NB4 (cell line): Measurements from ENCODE around the gene BRICD5.
A peak's percentile ranks its signal among the peaks of the same experiment; 100 is the strongest.
"Not testable (repeated sequence)": the region's sequence is repeated elsewhere in the genome, so short reads cannot be mapped to it uniquely, and the experiment has no call there.

ENCODE experiments used
- DNase-seq: peaks from one replicate; pipeline ENCODE4 v3.0.0; 2010; ENCODE audit warnings: low read depth
- H3K4me3 ChIP-seq: one replicate; pipeline ENCODE4 v1.5.1; 2011; ENCODE audit warnings: mild to moderate bottlenecking, low read depth, low read length, moderate library complexity
- MYC ChIP-seq: IDR thresholded peaks from 2 replicates; pipeline ENCODE4 v1.6.1; 2011; ENCODE audit warnings: low read depth, low read length
- POLR2A ChIP-seq: IDR thresholded peaks from 2 replicates; pipeline ENCODE4 v1.6.1; 2011; ENCODE audit warnings: mild to moderate bottlenecking; ENCODE audit not compliant: insufficient read length; ENCODE audit errors: extremely low read depth
- TF ChIP-seq, protein P1 (sequence below): IDR thresholded peaks from 2 replicates; pipeline ENCODE4 v1.6.1; 2011; ENCODE audit warnings: low read depth, low read length
- TF ChIP-seq, protein P2 (sequence below): IDR thresholded peaks from one replicate; pipeline ENCODE4 v1.5.1; 2012; ENCODE audit warnings: low read depth, low read length

BRICD5 gene

DNA sequence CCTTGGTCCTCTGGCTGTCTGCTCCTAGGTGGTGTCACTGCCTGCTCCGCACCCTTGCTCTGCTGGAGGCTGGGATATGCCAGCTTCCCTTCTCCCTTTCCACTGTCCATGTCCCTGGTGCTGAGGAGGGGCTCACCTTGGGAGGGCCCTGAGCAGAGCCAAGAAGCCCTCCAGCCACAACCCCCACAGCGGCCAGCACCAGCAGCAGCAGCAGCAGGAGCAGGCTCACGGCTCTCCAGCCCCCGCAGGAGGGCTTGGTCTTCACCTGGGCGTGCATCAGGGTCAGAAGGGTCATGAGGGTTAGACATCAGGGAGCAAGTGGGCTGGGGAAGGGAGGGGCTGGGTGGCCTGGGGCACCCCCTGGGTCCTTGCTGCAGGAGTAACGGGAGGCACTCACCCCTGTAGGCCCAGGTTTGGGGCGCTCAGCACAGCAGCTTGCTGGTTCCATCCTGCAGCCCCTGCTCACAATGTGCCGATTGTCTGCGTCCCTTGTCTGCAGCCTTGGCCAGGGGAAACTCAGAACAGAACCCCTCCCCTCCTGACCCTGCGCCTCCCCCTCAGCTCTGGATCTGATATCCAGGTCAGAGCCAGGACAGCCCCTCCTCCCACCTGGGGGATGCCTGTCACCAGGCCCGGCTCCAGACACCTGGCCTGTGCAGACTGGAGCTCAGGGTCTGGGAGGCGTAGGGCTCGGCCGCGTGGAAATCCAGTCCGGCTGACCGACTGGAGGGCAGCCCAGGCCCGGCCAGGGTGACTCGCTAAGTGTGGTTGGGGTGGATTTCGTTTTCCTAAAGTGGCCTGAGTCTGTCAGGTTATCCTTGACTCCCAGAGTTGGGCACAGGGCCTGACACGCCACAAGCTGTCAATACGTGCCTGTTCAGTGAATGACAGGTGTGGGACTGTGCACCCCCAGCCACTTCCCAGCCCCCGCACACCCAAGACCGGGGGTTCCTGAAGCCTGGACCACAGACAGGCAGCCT, at the start of gene BRICD5:
TSS of gene BRICD5 (minus strand) at position 478 of the 980 bp plus-strand sequence. CDS start at position 448, 30 bp downstream.
- DNase-seq: no peak
- TF ChIP-seq, protein P1, sequence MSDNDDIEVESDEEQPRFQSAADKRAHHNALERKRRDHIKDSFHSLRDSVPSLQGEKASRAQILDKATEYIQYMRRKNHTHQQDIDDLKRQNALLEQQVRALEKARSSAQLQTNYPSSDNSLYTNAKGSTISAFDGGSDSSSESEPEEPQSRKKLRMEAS: no peak
- TF ChIP-seq, protein P2, sequence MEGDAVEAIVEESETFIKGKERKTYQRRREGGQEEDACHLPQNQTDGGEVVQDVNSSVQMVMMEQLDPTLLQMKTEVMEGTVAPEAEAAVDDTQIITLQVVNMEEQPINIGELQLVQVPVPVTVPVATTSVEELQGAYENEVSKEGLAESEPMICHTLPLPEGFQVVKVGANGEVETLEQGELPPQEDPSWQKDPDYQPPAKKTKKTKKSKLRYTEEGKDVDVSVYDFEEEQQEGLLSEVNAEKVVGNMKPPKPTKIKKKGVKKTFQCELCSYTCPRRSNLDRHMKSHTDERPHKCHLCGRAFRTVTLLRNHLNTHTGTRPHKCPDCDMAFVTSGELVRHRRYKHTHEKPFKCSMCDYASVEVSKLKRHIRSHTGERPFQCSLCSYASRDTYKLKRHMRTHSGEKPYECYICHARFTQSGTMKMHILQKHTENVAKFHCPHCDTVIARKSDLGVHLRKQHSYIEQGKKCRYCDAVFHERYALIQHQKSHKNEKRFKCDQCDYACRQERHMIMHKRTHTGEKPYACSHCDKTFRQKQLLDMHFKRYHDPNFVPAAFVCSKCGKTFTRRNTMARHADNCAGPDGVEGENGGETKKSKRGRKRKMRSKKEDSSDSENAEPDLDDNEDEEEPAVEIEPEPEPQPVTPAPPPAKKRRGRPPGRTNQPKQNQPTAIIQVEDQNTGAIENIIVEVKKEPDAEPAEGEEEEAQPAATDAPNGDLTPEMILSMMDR: no peak
- TF ChIP-seq POLR2A (peak; percentile 3), MYC (no peak)

DNA sequence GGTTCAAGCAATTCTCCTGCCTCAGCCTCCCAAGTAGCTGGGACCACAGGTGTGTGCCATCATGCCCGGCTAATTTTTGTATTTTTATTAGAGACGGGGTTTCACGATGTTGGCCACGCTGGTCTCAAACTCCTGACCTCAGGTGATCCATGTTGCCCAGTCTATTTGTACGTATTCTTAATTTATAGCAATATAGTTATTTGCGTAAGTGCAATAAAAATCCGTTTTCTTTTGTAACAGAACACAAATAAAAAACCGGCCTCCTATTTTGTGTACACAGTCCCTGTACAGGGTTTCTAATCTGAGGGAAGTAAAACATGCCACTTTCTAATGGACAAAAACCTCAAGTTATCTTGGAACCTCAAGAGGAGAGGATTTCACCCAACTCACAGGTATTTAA, 49.6 kb upstream of the BRICD5 start:
- H3K4me3 ChIP-seq: no peak overlapping the region
- TF ChIP-seq MYC: no peak
- TF ChIP-seq, protein P2: no peak
- no peak for TF ChIP-seq POLR2A
- TF ChIP-seq, protein P1: no peak
- DNase-seq: no peak

More for the DNA sequence above, at the start of gene BRICD5:
- no peak within 1 kb of the TSS for H3K4me3 ChIP-seq

DNA sequence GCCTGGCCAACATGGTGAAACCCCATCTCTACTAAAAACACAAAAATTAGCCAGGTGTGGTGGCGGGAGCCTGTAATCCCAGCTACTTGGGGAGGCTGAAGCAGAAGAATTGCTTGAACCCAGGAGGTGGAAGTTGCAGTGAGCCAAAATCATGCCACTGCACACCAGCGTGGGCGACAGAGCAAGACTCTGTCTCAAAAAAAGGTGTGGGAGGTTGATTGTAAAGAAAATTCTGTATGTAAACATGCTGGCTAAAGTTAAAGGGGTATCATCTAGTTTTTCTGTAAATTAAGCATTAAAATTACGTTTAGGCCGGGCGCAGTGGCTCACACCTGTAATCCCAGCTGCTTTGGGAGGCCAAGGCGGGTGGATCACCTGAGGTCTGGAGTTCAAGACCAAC, 47.9 kb upstream of the BRICD5 start:
- DNase-seq, H3K4me3 ChIP-seq: not testable (repeated sequence)

DNA sequence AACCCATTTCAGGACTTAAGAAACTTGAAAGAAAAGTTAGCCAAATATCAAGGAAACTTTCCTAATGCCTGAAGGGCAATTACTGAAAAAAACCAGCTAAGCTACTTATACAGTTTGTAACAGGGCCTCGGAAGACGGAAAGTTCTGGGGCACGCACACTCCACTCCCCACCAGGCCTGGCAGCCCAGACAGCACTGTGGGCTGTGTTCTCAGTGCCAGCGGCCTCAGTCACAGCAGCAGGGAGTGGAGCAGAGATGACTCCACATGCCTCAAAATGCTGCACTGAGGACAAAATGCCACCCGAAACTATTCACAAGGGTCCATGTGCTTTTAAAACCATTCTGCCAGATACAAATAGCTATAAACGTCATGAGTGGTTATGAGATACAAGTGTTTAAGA, 47.1 kb upstream of the BRICD5 start:
- no peak overlapping the region for H3K4me3 ChIP-seq
- no peak for DNase-seq
- TF ChIP-seq MYC: no peak
- TF ChIP-seq POLR2A: no peak
- TF ChIP-seq, protein P2: no peak
- TF ChIP-seq, protein P1: no peak

DNA sequence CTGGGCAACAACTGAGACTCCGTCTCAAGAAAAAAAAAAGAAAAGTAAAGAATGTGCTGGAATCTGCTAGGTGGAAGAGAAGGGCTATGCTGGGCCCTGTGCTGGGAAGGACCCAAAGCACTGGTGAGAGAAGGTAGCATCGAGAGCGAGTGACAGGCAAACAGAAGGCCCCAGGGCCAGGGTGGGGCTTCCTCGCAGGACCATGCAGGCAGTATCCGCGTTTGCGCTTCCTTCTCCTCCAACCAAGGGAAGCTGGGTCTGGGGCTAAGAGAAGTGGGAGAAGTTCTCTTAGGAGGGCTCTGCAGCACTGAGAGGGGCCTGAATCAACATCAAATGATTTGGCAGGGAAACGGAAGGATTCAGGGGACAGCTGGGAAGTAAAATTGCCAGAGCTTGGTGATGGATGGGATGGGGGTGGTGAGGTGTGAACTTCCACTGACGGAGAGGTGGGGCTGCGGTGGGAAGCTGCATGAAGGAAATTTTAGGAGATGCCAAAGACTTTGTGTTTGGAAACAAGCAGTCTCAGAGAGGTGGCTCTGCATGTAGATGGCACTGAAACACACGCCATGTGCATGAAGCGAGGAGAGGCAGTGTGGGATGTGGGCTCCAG, 46.0 kb upstream of the BRICD5 start:
- TF ChIP-seq, protein P2: no peak
- TF ChIP-seq MYC (no peak), POLR2A (no peak)
- TF ChIP-seq, protein P1: no peak

DNA sequence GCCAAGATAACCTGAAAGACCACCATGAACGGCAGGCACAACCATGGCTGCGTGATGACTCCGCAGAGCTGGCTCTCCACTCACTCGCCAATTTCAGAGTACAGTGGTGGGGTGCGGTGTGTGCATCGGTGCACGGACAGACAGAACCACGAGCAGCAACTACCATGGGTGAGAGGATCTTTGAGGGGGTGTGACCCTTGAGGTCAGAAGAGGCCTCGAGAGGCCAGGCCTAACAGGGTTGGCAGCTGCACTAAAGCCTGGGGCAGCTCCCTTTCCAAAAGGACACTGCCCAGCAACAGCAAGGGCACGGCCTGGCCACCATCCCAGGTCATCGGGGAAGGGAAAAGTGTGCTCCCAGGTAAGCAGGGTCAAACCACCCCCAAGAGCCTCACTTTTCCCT, 42.6 kb upstream of the BRICD5 start:
- H3K4me3 ChIP-seq: no peak overlapping the region
- DNase-seq: no peak
- TF ChIP-seq, protein P1: no peak
- TF ChIP-seq, protein P2: no peak
- no peak for TF ChIP-seq MYC
- TF ChIP-seq POLR2A: no peak

More for the DNA sequence above, 46.0 kb upstream of the BRICD5 start:
- H3K4me3 ChIP-seq: no peak overlapping the region
- no peak for DNase-seq
